Medulla oblongata (tissue), 1 donor: ENCODE results near the gene ZMAT3.

ENCODE experiments used
- DNase-seq: peaks from one replicate; pipeline ENCODE4 v3.0.0-alpha.2; 2015; ENCODE audit errors: extremely low spot score

ZMAT3 gene

DNA sequence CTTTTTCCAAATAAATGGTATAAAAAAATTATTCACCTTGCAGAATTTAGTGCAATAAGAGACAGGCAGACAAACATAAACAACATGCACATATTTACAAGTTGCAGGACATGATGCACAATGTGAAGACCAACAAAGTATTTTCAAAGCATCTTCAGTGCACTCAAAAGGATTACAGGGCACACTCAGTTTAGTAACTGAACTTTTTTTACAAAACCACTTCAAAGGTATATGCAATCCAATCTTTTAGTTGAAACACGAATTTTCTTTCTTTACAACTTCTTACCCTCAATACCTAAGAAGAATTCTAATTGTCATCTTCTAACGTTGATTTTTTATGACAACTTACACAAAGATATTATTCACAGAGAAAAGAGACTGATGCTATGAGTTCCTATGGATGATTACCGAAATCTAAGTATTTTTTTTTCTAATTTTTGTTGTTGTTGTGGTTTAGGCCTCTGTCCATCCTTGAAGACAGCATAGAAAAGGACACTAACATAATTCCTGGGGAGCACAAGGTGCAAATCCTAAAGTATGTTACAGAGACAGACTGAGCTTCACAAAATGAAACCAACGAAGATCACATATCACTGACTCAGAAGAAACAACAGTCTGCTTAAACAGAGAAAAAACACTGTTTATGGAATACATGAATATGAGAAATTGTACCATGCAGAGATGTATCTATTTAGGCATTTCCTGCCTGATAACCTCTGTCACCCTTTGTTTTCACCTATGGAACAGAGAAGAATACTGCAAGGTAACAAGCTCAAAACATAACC lies 50.3 kb downstream of the ZMAT3 start:
- no peak for DNase-seq

DNA sequence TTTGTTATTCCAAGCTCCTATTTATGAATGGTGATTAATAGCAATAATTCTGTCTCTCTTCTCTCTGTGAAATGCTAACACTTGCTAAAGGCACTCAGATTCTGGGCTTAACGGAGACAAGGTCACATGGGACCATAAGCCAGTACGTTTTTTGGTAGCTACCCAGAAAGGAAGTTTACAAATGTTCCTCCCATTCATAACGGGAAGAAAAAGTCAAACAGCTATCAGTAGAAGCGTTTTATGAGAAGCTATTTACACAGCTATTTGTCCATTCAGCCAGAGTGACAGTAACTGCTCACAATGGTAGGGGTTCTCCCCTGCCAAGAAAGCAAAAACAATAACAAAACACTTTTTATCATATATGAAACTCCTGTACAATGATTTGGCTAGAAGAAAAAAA lies 51.5 kb downstream of the ZMAT3 start:
- DNase-seq = peak; percentile 54

DNA sequence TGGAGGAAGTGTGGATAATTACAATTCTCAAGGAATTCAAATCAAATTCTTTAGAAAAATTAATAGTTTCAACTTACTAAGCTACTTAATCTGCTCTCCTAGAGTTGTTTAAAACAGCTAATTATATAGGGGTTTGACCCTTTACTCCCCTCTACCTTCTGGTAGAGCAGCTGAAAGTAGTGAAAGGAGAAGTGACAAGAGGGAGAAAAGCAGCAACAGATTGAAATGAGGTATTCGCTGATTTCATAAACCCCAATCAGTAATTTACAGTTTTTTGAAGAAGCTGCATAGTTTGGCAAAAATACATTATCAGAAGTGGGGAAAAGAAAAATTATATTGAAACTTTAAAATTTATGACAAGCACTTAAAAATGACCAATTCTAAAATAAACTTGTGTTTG lies 52.8 kb downstream of the ZMAT3 start:
- no peak for DNase-seq

DNA sequence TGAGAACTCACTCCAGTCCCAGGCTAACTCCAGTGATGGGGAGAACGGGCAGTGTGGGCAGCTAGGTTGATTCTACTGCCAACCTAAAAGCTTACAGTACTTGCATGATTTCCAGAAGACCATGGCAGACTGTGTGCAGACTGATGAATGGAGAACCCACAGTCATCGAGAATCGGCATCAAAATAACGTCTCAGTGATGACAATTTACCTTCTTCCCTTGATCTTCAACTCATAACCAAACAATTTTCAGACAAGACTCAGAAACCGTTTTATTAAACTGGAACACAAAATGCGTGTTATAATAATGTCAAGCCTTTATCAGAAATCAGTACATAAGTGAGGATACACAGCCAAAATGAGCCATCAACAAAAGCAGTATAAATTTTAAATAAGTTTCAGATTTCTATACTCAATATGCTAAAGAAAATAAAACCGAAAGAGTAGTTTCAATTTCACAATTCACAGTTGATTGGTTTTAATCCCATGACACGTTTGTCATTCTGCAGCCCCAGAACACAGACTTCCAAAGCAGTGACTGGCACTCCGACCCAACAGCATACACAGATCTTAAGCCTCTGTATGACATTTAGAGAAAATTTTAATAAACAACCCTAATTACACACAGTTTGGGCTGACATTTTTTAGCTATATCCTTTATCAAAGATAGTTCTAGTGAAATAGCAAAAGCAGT lies 54.5 kb downstream of the ZMAT3 start:
- DNase-seq = no peak

DNA sequence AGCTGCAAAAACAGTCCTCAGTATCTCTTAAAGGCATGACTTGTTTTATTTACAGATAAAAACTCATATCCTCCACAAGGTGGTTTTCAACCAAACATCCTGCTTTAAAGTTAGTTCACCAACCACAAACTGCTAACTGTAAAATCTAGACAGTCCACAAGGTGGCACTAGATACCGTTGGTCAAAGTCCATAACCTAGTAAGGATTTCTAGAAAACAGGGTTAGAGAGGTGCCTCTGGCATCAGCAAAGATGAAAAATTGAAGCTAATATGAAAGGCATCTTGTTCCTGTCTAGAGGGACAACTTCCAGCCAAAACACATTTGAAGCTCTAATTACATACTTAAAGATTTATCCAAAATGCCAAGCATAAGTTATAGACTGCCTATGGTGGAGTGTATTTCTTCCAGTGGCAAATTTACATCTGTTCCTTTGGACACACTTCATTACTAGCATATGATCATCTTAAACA lies 56.0 kb downstream of the ZMAT3 start:
- DNase-seq = peak; percentile 91

DNA sequence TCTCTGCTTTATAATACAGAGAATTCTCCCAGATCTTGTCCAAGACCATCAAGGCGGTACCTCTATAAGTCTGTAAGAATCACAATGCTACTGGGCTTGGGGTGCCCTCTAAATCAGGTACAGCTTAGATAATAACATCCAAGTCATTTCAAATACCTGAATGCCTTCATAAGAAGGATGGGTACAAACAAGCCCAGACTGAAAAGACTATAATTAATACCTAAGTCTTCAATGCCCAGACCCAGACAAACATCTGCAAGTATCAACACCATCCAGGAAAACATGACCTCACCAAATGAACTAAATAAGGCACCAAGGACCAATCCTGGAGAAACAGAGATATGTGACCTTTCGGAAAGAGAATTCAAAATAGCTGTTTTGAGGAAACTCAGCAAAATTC lies 65.9 kb downstream of the ZMAT3 start:
- DNase-seq = no peak

DNA sequence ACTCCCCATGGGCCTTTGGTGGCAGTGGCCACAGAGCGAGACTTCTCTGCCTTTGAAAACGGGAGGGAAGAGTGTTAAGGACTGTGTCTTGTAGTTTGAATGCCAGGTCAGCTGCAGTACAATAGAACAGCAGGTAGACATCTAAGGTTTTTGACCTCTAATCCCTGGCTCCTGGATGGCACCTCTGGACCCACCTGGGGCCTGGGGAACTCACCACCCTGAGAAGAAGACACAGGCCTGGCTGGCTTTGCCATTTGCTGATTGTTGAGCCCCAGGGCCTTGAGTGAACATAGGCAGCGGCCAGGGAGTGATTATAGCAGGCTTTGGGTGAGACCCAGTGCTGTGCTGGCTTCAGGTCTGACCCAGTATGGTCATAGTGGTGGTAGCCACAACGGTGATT lies 66.4 kb downstream of the ZMAT3 start:
- no peak for DNase-seq

DNA sequence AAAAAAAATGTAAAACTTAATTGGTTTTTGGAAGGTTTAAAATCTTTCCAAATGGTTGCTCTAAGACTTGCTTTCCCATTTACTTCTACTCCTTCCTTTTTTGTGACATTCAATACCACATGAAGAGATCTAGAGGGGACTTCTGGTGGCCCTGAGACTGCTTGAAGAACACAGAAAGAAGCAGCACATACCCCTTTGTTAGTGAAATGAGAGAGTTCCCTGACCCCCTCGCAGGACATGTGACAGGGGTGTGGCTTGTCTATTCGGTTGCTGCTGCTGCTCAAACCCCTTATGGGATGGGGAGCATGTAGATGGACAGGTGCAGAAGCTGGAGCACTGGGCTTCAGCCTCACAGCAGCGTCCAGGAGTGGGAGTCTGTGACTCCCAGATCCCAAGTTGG lies 71.0 kb downstream of the ZMAT3 start:
- DNase-seq = no peak

DNA sequence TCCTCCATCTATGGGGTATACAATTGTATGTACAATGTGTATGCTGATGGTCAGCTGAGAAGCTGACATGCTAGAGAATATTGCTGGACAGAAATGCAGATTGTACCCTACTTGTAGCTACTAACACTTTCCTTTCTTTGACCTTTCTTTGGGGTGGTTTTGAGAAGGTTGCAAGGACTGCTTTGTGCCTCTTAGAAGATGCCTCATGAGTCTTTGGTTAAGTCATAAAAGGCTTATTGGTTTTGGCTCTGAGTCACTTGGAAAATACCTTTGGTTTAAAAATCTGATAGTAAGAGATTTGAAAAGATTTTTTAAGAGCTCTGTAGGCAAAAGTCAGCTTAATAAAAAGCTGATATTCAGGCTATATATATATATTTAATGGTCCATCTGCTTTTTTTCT lies 71.5 kb downstream of the ZMAT3 start:
- no peak for DNase-seq

DNA sequence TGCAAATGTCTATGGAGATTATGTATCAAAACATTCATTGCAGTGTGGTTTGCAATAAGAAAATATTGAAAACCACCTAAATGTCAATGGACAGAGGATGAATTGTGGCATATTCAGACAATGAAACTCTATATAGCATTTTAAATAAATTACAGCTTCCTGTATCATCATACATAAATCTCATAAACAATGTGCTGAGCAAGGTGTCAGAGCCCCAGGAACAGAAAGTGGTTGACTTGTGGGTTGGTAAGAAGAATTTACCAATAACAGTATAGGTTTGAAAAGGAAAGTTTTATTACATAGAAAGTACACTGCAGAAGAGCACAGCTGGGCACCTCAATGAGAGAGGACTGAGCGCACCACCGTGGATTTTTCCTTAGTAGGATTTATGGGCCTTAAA lies 75.2 kb downstream of the ZMAT3 start:
- no peak for DNase-seq

DNA sequence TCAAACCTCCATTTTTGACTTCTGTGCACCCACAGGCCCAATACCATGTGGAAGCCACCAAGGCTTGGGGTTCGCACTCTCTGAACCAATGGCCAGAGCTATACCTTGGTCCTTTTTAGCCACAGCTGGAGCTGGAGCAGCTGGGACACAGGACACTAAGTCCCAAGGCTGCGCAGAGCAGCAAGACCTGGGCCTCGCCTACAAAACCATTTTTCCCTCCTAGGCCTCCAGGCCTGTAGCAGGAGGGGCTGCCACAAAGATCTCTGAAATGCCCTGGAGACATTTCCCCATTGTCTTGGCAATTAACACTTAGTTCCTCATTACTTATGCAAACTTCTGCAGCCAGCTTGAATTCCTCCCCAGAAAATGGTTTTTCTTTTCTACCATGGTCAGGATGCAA lies 81.3 kb downstream of the ZMAT3 start:
- no peak for DNase-seq

DNA sequence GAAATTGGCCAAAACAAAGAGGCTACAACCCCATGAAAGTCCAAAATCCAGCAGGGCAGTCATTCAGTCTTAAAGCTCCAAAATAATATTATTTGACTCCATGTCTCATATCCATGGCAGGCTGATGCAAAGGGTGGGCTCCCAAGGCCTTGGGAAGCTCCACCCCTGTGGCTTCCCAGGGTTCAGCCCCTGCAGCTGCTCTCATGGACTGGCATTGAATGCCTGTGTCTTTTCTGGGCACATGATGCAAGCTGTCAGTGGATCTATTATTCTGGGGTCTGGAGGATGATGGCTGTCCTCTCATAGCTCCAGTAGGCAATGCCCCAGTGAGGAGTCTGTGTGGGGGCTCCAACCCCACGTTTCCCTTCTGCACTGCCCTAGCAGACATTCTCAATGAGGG lies 81.8 kb downstream of the ZMAT3 start:
- no peak for DNase-seq

DNA sequence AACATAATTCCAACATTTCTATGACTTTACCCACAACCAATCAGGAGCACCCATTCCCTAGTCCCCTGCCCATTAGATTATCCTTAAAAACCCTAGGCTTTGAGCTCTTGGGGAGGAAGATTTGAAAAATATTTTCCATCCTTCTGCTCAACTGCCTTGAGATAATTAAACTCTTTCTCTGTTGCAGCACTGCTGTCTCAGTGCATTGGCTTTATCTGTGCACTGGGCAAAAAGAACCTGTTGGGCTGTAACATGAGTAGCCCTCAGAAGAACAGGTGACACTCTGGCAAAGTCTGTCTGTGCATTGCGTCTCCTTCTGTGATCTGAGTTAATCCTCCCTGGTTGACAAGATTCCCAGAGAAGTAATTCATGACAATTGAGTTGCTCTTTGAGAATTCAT lies 83.9 kb downstream of the ZMAT3 start:
- no peak for DNase-seq

DNA sequence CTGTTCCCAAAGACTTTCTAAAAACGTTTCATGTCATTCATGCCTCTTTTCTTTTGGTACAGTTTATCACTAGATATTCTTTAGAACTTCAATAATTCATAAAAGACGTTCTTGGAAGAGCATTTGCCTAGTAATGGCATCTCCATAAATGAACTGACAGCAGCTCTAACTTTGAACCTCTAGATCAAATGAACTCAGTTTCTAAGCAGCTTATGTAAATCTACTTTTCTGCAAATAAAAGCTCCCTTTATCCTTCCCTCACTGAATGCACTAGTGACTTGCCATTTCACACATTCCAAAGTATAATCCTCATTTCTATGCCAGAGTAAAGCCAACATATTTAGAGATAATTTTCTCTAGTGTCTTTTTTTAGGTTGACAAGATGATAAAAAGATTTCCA lies 85.2 kb downstream of the ZMAT3 start:
- no peak for DNase-seq

DNA sequence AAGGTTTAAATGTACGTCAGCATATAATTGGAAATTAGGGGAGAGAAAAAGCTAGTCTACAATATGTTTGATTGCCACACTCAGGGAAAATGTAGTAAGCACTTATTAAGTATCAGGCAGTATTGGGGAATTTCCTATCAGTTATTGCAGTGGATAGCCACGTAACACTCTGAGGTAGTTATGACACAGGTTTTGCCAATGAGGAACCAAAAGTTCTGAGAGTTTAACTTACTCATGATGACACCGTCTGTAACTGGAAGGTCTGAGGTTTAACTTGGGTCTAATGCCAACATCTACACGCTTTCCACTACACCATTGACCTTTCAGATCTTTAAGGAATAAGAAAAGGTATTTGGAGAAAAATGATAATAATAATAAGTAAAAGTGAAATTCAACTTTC lies 89.5 kb downstream of the ZMAT3 start:
- DNase-seq = no peak

DNA sequence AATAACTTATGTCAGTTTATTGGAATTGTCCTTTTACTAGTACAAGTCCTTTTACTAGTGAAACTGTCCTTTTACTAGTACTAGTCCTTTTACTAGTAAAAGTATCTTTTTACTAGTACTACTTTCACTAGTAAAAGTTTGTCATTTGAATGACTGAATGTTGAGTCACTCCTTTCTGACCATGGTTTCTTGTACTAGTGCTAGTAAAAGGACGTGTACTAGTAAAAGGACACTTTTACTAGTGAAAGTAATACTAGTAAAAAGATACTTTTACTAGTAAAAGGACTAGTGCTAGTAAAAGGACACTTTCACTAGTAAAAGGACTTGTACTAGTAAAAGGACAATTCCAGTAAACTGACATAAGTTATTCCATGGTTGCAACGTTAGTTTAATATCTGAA lies 96.3 kb downstream of the ZMAT3 start:
- DNase-seq = no peak

DNA sequence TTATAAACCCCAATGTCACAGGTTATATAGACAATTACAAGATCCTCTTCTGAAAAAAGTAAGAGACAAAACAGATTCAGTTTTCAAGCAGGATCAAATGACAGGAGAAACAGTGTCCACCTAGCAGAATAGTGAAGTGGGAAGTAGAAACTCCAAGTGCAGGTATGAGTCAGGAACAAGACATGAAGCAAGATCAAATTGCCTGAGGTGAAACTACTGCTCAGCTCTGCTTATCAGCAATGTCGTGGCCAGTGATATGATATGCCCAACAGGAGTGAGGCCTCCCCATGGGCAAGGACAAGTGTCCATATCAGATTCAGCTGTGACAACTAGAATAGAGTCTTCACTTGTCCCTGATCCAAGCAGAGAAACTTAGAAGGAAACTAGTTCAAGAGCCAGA lies 100.0 kb downstream of the ZMAT3 start:
- no peak for DNase-seq

DNA sequence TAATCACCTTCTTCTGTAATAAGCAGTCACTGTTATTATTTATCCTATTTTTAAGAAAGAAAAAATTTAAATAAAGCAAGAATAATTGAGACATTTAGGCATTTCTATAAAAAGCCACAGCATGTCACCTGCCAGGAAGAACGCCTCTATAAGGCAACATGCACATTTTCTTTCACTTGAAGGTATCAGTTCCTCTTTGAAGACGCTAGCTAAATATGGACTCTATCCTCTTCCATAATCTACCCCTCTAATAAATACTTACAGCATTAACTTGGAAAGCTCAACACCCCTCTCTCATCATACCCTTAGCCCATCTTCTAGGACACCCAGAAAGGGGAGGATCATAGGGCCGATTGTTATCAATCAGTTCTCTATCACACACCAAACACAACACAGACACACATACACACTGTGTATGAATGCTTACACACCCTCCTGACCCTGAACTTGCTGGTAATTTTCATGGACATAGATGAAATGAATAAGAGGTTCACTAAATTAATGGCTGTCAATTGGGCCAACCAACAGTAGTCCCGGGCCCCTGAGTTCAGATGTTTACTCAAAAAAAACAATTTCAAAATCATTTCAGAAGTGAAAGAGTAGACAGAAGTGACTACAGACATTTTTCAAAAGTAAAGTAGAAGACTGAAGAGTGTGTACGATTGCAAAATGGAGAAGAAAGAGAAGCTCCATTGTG lies 102.5 kb downstream of the ZMAT3 start:
- no peak for DNase-seq
